Middle frontal gyrus (tissue), 1 donor: ENCODE measurements around the gene ADAMTS19.

Experiments
- DNase-seq: peaks from one replicate; pipeline ENCODE4 v3.0.0-alpha.2; 2015; ENCODE audit warnings: low spot score; ENCODE audit errors: extremely low spot score

ADAMTS19 gene

DNA sequence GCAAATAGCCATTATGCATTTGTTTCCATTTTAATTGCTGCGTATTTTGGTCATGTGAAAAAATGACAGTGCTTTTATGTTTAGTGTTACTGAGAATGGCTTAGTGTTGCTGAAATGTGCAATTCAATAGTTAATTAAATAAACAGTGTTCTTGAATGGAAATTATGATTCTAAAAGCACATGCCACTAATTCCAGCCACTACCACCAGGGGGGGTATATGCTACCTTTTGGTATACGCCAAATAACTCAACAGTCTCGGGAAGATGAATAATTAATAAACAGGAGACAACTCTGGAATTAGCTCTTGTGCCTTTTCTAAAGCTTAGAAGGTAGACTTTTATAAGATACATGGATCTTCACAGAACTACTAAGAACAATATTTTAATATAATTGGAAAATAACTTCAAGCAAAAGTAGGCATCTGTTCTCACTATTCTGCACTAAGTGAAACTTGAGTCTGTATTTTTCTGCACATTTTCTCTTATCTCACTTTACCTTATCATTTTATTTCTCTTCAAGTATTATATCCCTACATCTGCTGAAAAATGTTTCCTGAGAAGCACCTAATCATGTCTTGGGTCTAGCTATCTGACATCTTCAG lies 204.3 kb downstream of the ADAMTS19 start:
- DNase-seq: no peak

DNA sequence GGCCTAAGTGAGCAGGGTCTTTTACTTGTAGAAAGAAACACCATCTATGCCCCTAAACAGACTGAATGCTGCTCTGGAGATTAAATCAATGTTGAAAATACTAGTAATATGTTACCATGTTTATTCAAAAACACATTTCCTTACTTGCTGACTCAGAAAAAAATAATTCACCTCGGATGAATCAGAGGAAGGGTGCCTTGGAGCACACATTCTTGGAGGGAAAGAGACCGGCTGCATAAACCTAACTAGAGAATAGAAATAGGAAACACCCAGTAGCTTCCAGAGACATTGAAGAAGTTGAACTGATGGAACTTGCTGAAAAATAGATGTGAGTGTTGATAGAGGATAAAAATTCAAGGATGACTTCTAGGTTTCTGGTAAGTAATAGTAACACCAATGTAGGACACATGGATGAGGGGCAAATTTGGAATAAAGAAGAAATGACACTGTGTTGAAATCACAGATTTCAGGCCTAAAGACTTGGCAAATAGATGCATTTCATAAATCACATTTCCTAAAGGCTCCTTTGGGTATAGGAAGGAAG lies 210.9 kb downstream of the ADAMTS19 start:
- no peak for DNase-seq

DNA sequence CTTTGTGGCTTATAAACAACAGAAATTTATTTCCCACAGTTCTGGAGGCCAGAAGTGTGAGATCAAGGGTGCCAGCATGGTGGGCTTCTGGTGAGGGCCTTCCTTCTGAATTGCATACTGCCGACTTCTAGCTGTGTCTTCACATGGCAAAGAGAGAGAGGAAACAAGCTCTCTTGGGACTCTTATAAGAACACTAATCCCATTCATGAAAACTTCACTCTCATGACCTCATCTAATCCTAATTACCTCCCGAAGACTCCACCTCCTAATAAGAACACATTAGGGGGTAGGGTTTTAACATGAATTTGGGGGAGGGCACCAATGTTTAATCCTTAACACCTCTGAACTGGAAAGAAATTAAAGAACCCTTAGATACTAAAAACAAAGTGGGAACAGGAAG lies 211.9 kb downstream of the ADAMTS19 start:
- DNase-seq: no peak

GRCh38 chr5:129679671-129680070 lies 219.6 kb downstream of the ADAMTS19 start:
- no peak for DNase-seq

GRCh38 chr5:129687941-129688340 lies 227.8 kb downstream of the ADAMTS19 start:
- DNase-seq: no peak

DNA sequence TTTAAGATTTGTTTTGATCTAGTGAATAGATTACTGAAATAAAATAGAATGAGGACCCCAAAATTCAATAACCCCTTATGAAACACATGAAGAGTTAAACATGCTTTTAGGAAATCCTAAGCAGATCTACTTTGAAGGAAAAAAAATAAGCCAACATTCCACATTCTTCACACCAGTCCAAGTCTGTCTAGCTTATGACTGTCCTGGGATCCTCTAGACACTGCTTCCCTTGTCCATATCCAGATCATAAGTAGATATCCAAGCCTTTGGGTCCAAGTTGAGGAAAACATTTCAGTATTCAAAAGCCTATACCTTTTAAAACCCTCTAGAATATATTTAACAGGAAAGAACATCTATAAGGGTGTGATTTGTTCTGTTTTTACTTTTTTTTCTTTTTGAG lies 228.9 kb downstream of the ADAMTS19 start:
- no peak for DNase-seq

DNA sequence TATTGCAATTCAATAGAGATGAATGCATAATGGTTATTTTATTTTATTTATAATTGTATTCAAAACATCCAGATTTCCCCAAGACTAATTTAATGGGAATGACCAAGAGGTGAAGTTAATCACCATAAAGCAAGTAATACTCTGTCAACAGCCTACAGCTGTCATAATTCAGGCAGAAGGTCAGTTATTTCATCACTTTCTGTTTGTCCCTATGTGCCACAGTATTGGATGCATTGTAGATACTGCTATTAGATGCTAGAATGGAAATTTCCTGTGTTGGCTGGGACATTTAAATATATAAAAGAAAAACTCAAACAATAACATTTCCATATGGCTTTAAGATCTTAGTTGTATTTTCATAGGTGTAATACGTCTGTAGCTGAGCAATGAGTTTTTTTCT lies 231.1 kb downstream of the ADAMTS19 start:
- DNase-seq: no peak

- DNase-seq: no peak
Measured at GRCh38 chr5:129696636-129697035, 236.5 kb downstream of the ADAMTS19 start.

- no peak for DNase-seq
Measured at GRCh38 chr5:129698661-129699060, 238.6 kb downstream of the ADAMTS19 start.

GRCh38 chr5:129716235-129716634 lies 256.1 kb downstream of the ADAMTS19 start:
- DNase-seq: no peak

GRCh38 chr5:129716651-129717050 lies 256.6 kb downstream of the ADAMTS19 start:
- no peak for DNase-seq

- DNase-seq: no peak
Measured at GRCh38 chr5:129717751-129718310, 257.7 kb downstream of the ADAMTS19 start.

DNA sequence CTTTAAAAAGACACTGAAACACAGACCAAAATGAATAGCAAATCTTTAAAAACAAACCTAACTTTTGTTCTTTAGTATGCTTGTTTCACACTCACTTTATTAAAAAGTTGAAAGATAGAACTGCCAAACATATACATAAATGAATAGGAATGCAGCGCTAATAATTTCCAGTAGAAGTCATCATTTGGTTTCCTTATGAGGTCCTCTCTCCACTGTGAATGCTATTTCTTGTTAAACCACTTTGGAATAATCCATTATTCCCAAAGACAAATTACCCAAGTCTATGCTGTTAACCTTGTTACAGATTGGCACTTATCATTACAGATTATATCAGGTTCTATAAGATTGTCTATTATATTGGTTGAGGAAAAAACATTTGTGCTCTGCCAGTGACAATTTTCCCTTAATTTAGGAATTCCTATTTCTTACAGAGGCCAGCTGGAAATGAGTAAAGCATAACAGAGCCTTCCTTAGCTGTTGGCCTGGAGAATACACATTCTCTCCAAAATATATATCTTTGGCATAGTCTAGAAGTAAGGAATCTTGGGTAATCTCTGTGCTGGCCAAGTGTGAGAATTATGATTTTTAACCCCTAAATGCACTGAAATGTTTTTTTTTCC lies 258.5 kb downstream of the ADAMTS19 start:
- DNase-seq: no peak

DNA sequence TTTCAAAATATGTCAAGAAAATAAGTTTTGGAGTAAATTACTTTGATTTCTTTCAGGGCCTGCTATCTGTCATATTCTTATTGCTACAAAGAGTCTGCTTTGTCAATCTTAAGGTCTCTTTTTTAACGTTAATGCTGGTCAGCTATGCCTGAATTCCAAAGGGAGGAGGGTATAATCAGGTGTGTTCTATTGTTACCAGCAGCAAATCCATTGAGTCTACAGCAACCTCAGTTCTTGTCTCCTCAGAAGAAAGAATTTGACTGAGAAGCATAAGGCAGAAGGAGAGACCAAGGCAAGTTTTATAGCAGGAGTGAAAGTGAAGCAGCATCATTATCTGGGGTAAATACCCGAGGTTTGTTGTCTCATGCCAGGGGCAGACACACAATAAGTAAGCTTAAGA lies 264.1 kb downstream of the ADAMTS19 start:
- DNase-seq: no peak

DNA sequence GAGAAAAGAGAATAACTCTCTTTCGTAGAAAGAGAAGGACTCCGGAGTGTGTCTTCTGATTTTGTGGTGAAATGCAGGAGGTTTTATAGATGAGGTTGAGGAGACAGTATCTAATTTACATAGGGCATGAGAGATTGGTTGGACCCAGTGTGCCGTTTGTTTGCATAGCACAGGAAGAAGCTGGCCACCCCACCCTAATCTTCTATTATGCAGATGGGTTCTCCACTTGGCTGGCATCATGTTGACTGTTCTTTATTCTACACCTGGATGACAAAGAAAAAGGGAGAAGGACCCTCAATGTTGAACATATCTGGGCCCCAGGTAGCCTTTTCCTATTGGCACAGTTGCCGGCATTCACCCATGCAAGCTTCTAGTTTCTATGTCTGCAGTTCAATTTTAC lies 264.5 kb downstream of the ADAMTS19 start:
- DNase-seq: no peak

GRCh38 chr5:129739773-129740172 lies 279.7 kb downstream of the ADAMTS19 start:
- DNase-seq: no peak

DNA sequence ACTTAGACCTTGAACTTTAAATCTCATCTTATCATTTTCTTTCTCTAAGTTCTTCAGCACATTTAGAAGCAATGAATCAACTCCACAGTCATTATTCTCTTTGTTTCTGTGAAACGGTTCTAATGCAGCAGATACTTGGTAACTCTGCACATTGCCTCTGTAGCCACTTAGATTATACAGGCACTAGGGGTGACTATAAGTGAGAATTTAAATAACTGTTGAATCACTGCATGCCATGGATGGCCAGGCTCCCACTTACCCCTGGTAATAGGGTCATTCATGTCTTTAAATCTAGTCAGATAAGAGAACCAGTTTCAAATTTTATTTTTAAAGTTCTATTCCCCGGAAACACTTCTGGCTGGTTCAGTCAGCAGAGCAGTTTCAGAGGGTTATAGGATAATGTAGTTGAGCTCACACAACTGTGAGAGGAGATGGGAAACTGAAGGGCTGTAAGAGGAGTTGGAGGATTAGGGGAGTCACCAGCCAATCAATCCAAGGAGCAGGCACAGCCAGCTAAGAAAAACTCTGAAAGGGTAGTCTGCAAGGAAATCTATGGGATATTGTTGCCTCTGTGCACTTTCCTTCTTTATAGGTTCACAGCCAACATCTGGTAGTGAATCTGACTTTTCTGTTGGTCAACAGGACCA lies 283.6 kb downstream of the ADAMTS19 start:
- no peak for DNase-seq

- DNase-seq: no peak
Measured at GRCh38 chr5:129745997-129746396, 285.9 kb downstream of the ADAMTS19 start.

DNA sequence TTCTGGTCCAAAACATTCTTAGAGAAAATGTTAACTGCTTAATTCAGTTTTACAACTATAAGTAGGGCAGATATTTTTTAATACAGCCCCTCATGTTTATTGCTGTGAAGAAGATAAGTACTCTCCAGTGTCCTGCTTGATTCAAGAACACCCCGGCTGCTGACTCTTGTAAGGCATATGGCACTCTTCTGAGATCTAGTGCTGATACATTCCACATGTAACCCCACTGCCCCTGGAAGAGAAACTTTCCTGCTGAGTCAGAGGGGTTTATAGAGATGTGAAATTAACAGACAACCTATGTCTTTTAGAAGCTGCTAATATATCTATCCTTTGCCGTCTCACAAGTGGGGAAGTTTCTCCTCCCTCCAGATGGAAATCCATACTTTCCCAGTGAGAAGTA lies 286.8 kb downstream of the ADAMTS19 start:
- DNase-seq: no peak

- no peak for DNase-seq
Measured at GRCh38 chr5:129747572-129748407, 287.7 kb downstream of the ADAMTS19 start, which contains the start of gene MINAR2. Gene MINAR2 (plus strand): TSS chr5:129748094. CDS start chr5:129748191, 97 bp downstream.
